COLO668 (cell line): ENCODE measurements around the gene PYM1.
A peak's percentile ranks its signal among the peaks of the same experiment; 100 is the strongest.
"Not testable (repeated sequence)": the region's sequence is repeated elsewhere in the genome, so short reads cannot be mapped to it uniquely, and the experiment has no call there.

Experiments
- DNase-seq: peaks from one replicate; lab custom pipeline; 2025; ENCODE audit not compliant: unreplicated experiment; lab: John Stamatoyannopoulos, UW

The PYM1 gene

GRCh38 chr12:55940065-55940732, 12.5 kb upstream of the PYM1 start:
- DNase-seq, result peak; percentile 63

GRCh38 chr12:55938826-55939501, 11.3 kb upstream of the PYM1 start:
- no peak for DNase-seq

- no peak for DNase-seq
These were observed 10.3 kb upstream of the PYM1 start for GRCh38 chr12:55937981-55938380.

DNA sequence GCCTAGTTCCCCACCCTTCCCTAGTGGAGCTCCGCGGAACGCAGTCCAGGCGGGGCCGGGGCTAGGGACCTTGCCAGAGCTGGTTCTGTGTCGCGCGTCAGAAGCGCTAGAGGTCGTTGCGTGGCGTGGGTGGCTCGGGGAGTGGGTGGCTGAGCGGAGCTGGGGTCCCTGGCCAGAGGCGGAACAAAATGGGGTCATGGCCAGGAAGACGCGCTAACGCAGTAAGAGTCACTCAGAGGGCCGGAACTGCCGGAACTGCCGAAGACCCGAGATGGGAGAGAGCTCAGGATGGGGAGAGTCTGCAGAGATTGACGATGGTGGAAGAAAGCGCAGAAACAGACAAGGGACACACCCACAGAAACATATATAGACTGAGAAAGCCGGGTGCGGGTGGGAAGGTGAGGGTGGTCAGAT, 8.1 kb upstream of the PYM1 start:
- DNase-seq, result no peak

GRCh38 chr12:55934773-55935172, 7.1 kb upstream of the PYM1 start:
- DNase-seq, result no peak

- no peak for DNase-seq
These were observed 6.4 kb upstream of the PYM1 start for GRCh38 chr12:55933799-55934742.

GRCh38 chr12:55933169-55933798, 5.6 kb upstream of the PYM1 start:
- DNase-seq, result no peak

- peak; percentile 6 for DNase-seq
These were observed 4.8 kb upstream of the PYM1 start for GRCh38 chr12:55932551-55932910.

- peak; percentile 13 for DNase-seq
These were observed 4.3 kb upstream of the PYM1 start for GRCh38 chr12:55931780-55932550.

DNA sequence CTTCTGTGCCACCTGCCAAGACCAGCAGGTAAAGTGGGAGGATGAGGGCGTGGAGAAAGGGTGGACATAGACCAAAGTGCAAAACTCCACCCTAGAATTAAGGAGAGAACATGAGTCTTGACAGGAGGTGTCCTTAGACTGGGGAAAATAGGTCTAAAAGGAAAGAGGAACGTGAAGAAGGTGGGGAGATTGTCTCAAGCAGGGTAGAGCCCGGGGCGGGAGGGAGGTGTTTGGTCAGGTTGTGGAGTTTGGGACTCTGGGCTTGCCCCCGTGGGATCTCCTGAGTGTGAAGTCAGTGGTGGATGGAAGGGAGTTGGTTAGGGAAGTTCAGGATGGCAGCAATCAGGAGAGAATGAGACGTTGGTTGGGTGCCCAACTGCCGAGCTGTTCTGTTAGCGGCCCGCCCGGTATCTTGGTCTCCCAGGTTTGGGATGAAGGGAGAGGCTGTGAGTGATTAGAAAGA, 3.7 kb upstream of the PYM1 start:
- peak; percentile 13 for DNase-seq

- DNase-seq, result peak; percentile 12
These were observed 3.1 kb upstream of the PYM1 start, which contains the start of gene DGKA for GRCh38 chr12:55930771-55931316. Gene DGKA, plus strand, starts transcription at chr12:55931162. Its CDS starts 5,342 bp downstream, at chr12:55936504.

DNA sequence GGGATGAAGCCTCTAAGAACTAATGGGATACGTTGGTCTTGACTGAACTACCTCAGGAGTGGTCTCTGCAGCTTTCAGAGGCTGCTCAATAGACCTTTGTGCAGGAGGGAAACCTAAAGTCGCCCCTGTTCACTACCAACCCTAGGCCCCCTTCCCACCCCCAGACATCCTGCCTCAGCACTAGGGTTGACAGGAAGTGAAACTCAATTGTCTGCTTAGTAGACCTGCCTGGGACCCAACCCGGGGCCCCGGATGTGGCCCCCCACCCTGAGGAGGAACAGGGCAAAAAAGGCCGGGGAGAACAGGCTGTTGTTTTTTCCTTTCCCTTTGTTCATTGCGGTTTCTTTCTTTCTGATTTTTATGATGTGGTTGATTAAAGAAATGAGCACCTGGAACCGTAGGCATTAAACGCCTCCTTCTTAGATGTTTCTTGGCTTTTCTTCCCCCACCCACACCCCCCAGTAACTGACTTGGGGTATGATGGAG, 1.7 kb upstream of the PYM1 start:
- no peak for DNase-seq

- peak; percentile 84 for DNase-seq
These were observed 731 bp downstream of the PYM1 start for GRCh38 chr12:55926738-55927587.

DNA sequence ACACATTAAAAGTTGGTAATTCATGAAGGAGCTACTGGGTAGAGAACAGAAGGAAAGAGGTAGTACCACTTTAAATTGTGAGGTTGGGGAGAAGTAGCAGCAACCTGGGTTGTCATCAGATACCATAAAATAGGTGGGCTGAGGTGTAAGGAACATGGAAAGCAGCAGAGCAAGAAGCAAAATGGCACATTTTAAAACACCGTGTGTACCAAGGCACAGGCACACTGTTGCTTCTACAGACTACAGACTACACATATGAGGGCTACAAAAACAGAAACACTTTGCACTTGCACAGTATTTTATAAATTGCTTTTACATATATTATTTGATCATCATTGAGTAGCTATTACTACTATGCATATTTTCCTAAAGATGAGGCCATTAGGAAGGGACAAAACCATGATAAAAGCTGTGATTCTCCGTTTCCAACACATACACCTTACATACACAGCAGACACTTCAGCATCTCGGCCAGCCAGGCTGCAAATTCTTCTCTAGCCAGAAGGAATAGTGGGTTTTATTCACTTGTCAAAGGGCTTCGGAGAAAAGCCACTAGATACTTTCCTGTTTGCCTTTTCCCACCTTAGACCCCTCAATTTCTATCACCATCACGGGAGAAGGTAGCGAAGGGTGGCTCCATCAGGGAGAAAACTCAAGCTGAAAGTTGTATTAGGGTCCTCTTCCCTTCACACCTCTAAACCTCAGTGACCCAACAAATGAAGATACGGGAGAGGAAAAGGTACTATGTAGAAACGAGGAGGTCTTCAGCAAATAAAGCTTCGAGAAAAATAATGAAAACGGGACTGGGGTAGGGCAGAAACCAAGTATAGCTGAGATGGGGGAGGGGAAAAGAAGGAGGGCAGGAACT, 1.6 kb downstream of the PYM1 start:
- DNase-seq, result no peak

GRCh38 chr12:55925371-55925770, 2.3 kb downstream of the PYM1 start:
- no peak for DNase-seq

DNA sequence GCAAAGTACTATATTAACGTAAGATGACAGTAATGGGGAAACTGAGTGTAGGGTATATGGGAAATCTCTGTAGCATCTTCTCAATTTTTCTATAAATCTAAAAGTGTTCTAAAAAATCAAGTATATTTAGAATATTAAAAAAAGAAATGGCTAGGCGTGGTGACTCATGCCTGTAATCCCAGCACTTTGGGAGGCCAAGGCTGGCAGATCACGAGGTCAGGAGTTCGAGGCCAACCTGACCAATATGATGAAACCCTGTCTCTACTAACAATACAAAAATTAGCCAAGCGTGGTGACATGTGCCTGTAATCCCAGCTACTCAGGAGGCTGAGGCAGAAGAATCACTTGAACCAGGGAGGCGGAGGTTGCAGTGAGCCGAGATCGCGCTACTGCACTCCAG, 4.0 kb downstream of the PYM1 start:
- DNase-seq, result not testable (repeated sequence)

DNA sequence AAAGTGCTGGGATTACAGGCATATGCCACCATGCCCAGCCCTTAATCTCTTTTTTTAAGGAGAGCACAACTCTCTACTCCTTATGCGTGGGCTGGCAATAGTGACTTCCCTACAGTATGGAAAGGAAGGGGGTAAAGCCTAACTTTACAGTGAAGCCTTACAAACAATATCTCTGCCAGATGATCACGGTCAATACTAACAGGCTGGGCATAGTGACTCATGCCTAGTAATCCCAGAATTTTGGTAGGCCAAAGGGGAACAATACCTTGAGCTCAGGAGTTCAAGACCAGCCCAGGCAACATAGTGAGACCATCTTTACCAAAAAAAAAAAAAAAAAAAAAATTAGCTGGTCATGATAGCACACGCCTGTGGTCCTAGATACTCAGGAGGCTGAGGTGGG, 5.6 kb downstream of the PYM1 start:
- no peak for DNase-seq

GRCh38 chr12:55919032-55919431, 8.7 kb downstream of the PYM1 start:
- not testable (repeated sequence) for DNase-seq
